ENCODE results near the gene P2RX3. TPM values are rescaled to one million over a fixed set of nuclear protein-coding genes. Genes with fewer than 3 reads are reported as not detected.

P2RX3 gene
- total RNA-seq, 1 experiment from 2014 or later: 0.15 TPM

DNA sequence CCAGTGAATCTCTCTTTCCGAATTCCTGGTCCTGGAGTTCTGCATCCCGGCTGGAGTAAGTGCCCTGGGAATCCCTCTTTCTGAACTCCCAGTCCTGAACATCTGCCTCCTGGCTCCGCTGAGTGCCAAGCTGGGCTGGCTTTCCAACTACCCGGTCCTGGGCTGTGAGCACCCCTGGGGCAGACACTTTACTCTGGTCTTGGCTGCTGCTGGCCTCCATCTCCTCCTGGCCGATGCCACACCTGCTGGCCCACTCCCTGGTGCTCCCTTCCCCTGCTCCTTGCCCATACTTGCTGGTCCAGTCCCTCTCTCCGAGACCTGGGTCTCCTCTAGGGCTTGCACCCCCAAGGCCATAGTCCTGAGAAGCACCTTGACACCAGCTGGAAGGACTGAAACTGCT lies 28.1 kb upstream of the P2RX3 start:
- H2BK12ac ChIP-seq (ENCODE audit: insufficient read length, low read depth, low read length): no peak overlapping the region
- no peak overlapping the region; the same call in 1 of the 2 replicates for H2BK15ac ChIP-seq (ENCODE audit: low read depth, low read length)
- no peak overlapping the region for H4K91ac ChIP-seq (ENCODE audit: insufficient read length, low read depth, low read length)
- Mint-ChIP-seq H3K36me3 (ENCODE audit: insufficient read depth in 1 of 3, low read depth in 3 of 3) (peaks cover 35 to 59% (median 41%) of the 10 kb centered on the region in 3 experiments), H3K9me3 (no peaks in the 10 kb centered on the region), H3K27ac (peak overlapping the region in 1 of 3 experiments; percentile 48; a peak in 2 of 7 replicates), H3K27me3 (ENCODE audit: low read depth) (no peaks in the 10 kb centered on the region), H3K4me3 (no peak overlapping the region), H3K4me1 (peaks cover 24 to 25% of the 10 kb centered on the region in 2 experiments)
- peaks cover 5% of the 10 kb centered on the region; the same call in 1 of the 2 replicates for H3K79me2 ChIP-seq (ENCODE audit: insufficient read depth, low read length)
- H3K9me3 ChIP-seq (ENCODE audit: control insufficient read depth, low read depth, low read length): no peaks in the 10 kb centered on the region
- H2AK5ac ChIP-seq (ENCODE audit: insufficient read length, low read length): no peak overlapping the region
- peaks cover 6% of the 10 kb centered on the region for H3K23me2 ChIP-seq (ENCODE audit: insufficient read length, low read depth, low read length, poor library complexity, severe bottlenecking)
- no peak overlapping the region for H3K56ac ChIP-seq (ENCODE audit: insufficient read length, low read depth, low read length)
- H2BK5ac ChIP-seq (ENCODE audit: insufficient read length, low read length): no peak overlapping the region
- no peak overlapping the region for H4K8ac ChIP-seq (replicated peaks; ENCODE audit: insufficient read length, low read depth, low read length)
- WGBS (ENCODE audit: extremely low coverage, insufficient read length, low lambda C conversion rate): no CpG with 5 or more reads among the region's 6 CpGs
- no peak overlapping the region for H3K23ac ChIP-seq (ENCODE audit: insufficient read length, low read depth, low read length)
- no peaks in the 10 kb centered on the region for H3K79me1 ChIP-seq (ENCODE audit: insufficient read depth, low read depth, low read length, poor library complexity, severe bottlenecking)
- peaks cover 13% of the 10 kb centered on the region for H3K4me1 ChIP-seq (ENCODE audit: insufficient read depth, low read length)
- no peak overlapping the region for H3K4me2 ChIP-seq (ENCODE audit: insufficient read depth, insufficient read length, low read length)
- no peak overlapping the region for H2BK20ac ChIP-seq (ENCODE audit: low read depth, low read length, poor library complexity, severe bottlenecking)
- no peak overlapping the region for H3K14ac ChIP-seq (ENCODE audit: insufficient read depth, low read length)
- no peak for DNase-seq
- no peak overlapping the region for H4K5ac ChIP-seq (ENCODE audit: insufficient read length, low read depth, low read length)
- no peak overlapping the region for H3K9ac ChIP-seq (ENCODE audit: extremely low read depth, insufficient read length, low read length)
- no peak overlapping the region for H3K18ac ChIP-seq (ENCODE audit: insufficient read length, low read depth, low read length)
- no peaks in the 10 kb centered on the region for H4K20me1 ChIP-seq (ENCODE audit: control insufficient read depth, insufficient read depth, insufficient read length)
- no peak overlapping the region for H3T11ph ChIP-seq (ENCODE audit: low read length)
- no peak overlapping the region for H3K27ac ChIP-seq (ENCODE audit: insufficient read length, low read depth, low read length)
- H2AFZ ChIP-seq (ENCODE audit: low read length): no peak overlapping the region
- TF ChIP-seq CTCF (conservative IDR thresholded peaks at IDR 0.05): no peak
- no peak overlapping the region for H2BK120ac ChIP-seq (ENCODE audit: low read depth, low read length, poor library complexity, severe bottlenecking)
- no peak overlapping the region for H3K4ac ChIP-seq (ENCODE audit: low read depth, low read length)
- no peaks in the 10 kb centered on the region for H3K27me3 ChIP-seq (ENCODE audit: insufficient read depth, low read length)

All from H9 (cell line).